NCI-H446 treated with DMSO at 0.1 percent for 48 hours (cell line): ENCODE results near the gene COTL1.
"Not testable (repeated sequence)": the region's sequence is repeated elsewhere in the genome, so short reads cannot be mapped to it uniquely, and the experiment has no call there.

Experiments
- DNase-seq: peaks from one replicate; lab custom pipeline; 2025; lab: John Stamatoyannopoulos, UW

Gene COTL1

DNA sequence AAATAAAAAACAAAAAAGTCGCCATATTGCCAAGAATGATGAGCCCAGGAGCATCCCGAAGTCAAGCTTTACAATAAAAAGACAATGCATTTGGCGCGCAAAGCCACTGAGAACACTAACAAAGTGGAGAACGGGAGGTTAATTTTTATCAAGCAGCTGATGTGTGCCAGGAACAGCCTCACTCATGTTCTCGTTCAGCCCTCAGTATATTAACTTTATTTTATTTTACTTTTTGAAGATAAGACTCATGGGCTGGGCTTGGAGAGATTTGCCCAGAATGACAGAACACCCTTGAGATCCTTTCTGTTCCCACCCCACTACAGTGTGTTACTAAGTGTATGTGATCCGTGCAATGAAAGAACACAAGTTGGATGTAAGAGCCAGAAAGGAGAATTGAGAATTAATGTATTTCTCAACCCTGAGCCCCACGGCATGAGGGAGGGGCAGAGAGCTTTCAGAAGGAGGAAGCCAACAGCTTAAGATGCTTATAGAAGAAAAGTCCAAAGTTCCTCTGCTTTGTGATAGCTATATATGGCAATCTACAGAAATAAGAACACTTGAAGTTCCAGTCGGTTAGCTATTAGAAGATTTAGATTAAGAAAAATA is 48.4 kb downstream of the COTL1 start:
- no peak for DNase-seq

DNA sequence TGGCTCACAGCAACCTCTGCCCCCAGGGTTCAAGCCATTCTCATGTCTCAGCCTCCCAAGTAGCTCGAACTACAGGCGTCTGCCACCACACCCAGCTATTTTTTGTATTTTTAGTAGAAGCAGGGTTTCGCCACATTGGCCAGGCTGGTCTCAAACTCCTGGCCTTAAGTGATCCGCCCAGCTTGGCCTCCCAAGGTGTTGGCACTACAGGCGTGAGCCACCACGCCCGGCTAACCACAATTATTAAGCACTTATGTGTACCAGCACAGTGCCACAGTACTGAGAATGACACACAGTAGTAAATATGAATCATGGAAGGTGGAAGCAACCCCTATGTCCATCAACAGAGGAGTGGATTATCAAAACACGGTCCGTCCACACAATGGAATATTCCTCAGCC is 49.8 kb downstream of the COTL1 start:
- DNase-seq = no peak

DNA sequence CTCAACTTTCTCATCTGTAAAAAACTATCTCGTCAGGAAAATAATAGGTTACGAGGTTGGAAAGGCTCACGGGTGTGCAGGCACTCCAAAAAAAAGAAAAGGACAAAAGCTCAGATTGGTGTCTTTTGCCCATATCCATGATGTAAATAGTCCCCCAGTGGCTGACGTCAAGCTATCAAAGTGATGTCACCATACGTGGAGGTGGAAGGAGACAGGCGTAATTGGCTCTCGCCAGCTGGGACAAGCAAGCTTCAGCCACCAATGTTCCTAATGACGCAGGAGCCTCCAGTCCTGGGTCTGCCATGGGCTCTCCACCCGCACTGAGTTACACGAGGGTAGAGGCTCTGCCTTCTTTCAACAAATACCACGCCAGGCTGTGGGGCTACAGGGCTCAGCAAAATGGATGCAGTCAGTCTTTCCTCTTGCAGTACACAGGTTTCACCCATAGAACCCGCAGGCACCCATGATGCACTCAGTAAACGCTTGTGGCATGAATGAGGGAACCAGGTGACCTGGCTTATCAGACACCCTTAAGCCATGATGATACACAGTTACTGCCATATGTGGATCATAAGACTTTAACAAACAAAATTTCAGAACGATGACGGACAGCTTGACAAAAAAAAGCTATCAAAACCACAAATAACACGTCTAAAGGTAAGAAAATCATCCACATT is 50.5 kb downstream of the COTL1 start:
- no peak for DNase-seq

- no peak for DNase-seq
These were observed 51.2 kb downstream of the COTL1 start for GRCh38 chr16:84566545-84567257.

- DNase-seq = no peak
These were observed 52.0 kb downstream of the COTL1 start for GRCh38 chr16:84565669-84566495.

DNA sequence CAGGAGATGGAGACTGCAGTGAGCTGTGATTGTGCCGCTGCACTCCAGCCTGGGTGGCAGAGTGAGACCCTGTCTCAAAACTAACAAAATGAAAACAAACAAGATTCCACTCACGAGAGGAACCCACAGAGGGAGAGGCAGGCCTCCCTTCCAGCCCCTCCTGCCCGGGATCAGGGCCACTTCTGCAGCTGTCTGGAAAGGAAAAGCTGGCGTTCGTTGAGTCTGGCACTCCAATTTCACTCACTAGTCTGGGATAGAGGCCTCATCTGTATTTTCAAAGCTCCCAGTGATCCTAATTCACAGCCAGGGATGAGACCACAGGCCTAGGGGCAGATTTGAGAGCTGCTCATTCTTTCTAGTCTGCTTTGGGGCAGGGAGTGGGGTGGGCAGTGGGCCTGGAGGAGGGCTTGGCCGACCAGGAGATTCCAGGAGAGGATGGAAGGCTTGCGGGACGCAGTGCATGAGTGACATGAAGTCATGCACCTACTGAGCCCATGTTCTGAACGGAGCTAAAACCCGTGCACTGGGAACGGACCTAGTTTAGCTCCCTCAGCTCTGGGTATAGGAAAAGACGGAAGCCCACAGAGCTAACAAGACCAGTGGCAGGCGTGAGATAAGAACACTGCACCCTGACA is 54.0 kb downstream of the COTL1 start:
- no peak for DNase-seq

GRCh38 chr16:84563064-84563715 is 54.7 kb downstream of the COTL1 start:
- no peak for DNase-seq

- DNase-seq = no peak
These were observed 55.6 kb downstream of the COTL1 start for GRCh38 chr16:84562174-84562815.

DNA sequence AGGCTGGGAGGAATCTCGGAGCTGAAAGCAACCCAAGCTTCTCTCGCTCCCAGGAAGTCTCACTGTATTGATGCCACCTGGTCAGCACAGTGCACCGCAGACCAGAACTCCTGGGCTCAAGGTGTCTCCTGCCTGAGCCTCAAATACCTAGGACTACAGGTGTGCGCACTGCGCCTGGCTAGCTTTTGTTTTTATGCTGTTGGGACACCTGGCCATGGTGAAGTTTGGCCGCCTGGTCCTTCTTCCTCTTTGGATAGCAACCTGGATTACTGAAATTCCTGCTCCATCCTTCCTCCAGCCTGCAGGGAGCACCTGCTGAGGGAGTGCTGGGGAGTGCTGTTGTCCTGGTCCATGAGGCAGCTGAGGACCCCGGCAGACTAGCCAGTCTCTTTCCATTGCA is 56.6 kb downstream of the COTL1 start:
- no peak for DNase-seq

GRCh38 chr16:84560269-84560668 is 57.6 kb downstream of the COTL1 start:
- no peak for DNase-seq

DNA sequence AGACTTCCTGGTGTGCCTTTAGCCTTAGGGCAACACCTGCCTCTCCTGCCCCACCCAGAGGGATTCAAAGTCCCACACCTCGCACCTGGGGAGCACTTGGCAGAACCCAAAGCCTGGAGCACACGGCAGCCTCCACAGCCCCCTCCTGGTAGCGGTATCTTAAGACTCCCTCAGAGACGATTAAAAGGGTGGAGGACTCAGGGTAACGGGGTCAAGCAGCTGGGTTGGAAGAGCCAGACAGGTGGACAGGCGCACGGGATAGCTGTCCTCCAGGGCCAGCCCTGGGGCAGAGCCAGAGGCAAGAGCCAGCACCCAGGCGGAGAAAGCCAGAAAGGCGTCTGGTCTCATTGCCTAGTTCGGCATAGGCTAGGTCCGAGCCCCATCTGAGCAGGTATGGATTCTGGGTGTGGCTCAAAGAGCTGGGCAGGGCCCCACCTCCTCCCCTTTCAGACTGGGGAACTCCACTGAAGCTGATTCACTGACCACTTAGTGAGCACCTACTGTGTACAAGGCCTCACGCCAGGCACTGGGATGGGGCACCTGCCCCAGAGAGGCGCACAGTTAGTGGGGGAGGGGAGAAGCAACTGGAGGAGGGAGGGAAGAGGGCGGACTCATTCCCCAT is 58.5 kb downstream of the COTL1 start:
- DNase-seq = no peak

DNA sequence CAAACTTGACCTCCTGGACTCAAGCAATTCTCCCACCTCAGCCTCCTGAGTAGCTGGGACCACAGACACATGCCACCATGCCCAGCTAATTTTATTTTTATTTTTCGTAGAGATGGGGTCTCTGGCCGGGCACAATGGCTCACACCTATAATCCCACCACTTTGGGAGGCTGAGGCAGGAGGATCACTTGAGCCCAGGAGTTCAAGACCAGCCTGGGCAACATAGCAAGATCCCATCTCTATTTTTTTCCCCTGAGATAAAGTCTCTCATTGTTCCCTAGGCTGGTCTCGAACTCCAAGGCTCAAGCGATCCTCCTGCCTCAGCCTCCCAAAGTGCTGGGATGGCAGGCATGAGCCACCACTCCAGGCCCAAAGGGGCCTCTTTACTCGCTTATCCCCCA is 59.0 kb downstream of the COTL1 start:
- DNase-seq = not testable (repeated sequence)

- DNase-seq = no peak
These were observed 60.4 kb downstream of the COTL1 start for GRCh38 chr16:84557504-84557903.

DNA sequence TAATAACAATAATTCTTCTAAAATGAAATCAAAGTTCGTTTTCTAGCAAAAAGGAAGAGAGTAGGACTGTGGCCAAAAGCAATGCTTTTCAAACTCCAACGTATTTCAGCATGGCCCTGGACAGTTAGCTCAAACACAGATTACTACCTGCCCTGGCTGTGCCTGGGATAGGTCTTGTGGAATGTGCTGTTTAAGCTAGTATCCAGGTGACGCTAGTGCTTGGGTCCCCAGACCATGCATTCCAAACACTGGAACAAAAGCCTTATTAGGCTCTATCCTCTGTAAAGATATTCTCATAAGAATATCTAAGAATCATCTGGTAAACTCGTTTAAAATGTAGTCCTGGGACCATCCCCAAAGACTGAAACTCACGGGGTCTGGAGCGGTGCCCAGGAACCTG is 60.8 kb downstream of the COTL1 start:
- no peak for DNase-seq

DNA sequence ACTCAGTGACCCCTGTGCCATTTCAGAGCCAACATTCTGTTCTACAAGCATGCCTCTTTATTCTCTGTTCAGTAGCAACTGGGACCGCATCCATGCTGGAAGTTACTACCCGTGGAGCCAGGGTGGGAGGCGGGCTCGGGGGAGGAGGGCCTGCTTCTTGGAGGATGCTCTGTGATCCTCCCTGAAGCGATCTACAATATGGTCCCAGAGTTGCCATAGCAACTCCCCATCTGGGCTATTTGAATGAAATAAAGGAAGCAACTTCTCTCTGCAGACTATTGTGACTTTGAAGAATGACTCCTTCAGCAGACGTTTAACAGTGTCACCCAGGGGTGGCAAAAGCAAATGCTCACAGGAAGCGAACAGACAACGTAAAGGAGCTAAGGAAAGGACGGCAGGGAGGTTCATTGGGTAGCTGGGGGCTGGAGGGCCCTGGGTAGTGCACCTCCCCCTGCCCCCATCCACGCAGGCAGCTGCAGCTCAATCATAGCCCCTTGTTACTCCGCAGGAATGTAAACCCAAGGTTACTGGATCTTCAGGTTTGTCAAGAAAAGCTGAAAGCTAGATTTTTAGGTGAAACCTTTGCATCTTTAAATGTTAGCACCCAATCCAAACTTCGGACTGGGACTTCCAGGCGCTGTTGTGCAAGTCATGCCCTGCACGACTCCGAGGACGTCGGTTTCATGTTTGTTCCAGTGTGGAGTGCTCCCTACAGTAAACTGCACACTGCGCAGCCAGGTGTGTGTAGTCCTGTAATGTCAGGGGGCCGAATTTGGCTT is 62.3 kb downstream of the COTL1 start:
- no peak for DNase-seq

GRCh38 chr16:84554627-84555328 is 63.1 kb downstream of the COTL1 start:
- DNase-seq = no peak

- no peak for DNase-seq
These were observed 63.9 kb downstream of the COTL1 start for GRCh38 chr16:84553873-84554399.

DNA sequence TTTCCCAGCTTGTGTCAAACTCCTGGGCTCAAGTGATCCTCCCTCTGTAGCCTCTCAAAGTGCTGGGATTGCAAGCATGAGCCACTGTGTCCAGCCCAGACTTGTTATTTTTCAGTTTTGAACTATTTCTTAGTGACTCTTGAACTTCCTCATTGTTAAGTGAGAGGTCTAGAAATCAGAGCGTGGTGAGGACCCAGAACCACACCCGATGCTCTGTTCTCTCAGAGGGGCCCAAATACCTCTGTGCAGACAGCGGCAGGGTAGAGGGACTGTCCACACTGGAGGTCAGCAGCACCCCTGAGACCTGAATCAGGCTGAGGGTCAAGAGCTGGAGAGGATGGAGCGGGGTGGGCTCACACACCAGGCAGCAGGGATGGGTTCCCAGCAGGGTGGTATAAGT is 65.7 kb downstream of the COTL1 start:
- no peak for DNase-seq

DNA sequence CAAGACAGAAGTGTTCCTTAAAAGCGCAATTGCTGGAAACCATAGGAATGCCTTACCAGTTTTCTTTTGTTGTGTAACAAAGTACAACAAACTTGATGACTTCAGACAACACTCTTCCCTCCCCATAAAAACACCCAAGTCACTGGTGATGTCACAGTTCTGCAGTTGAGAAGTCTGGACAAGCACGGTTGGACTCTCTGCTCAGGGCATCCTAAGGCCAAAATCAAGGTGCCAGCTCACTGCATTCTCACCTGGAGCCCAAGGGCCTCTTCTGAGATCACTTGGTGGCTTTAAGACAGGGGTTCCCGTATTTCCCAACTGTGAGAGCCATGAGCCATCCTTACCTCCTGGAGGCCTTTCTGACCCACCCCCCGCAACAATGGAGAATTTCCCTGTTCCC is 67.8 kb downstream of the COTL1 start:
- no peak for DNase-seq
